Lung (tissue), 12 donors: ENCODE results near the gene PPP1R7. TPM values are rescaled to one million over a fixed set of nuclear protein-coding genes. Genes with fewer than 3 reads are reported as not detected.

Experiments
- ATAC-seq: fragments of 200-7000 bp; cut with Tn5 transposase; one replicate; pipeline ENCODE4 v1.9.1; 2020; ENCODE audit warnings: moderate number of reproducible peaks; ENCODE audit not compliant: insufficient read depth, low FRiP score
- DNase-seq, 3 donors: peaks; one replicate each; pipeline ENCODE4 v3.0.0-alpha.2; 2013 to 2017
- H3K27ac ChIP-seq, 2 donors: one replicate each; pipeline ENCODE4 v1.5.1; 2013; ENCODE audit warnings: mild to moderate bottlenecking in 2 of 2, moderate library complexity in 2 of 2, control low read depth in 1 of 2, inconsistent platforms in 1 of 2, low read depth in 1 of 2, low read length in 1 of 2
- H3K27me3 ChIP-seq, 3 donors: one replicate each; pipeline ENCODE4 v1.5.1; 2013; ENCODE audit warnings: low read length in 2 of 3; ENCODE audit not compliant: control insufficient read depth in 3 of 3, insufficient read depth in 3 of 3
- H3K36me3 ChIP-seq, 4 donors: one replicate each; pipeline ENCODE4 v1.5.1; 2013; ENCODE audit warnings: low read length in 4 of 4, mild to moderate bottlenecking in 1 of 4, moderate library complexity in 1 of 4; ENCODE audit not compliant: control insufficient read depth in 4 of 4, insufficient read depth in 4 of 4
- H3K4me1 ChIP-seq, 5 donors: one replicate each; pipeline ENCODE4 v1.5.1; 2013; ENCODE audit warnings: low read length in 5 of 5, mild to moderate bottlenecking in 2 of 5, moderate library complexity in 1 of 5; ENCODE audit not compliant: control insufficient read depth in 5 of 5, insufficient read depth in 5 of 5
- H3K4me3 ChIP-seq: one replicate; pipeline ENCODE4 v1.5.1; 2013; ENCODE audit warnings: mild to moderate bottlenecking, control low read depth, moderate library complexity
- H3K9ac ChIP-seq, 2 donors: one replicate each; pipeline ENCODE4 v1.5.1; 2013; ENCODE audit warnings: low read length in 2 of 2, control low read depth in 1 of 2; ENCODE audit not compliant: insufficient read depth in 1 of 2
- H3K9me3 ChIP-seq, 4 donors: one replicate each; pipeline ENCODE4 v1.5.1; 2013; ENCODE audit warnings: low read length in 3 of 4, mild to moderate bottlenecking in 1 of 4, moderate library complexity in 1 of 4; ENCODE audit not compliant: control insufficient read depth in 4 of 4, insufficient read depth in 3 of 4
- CTCF ChIP-seq: IDR thresholded peaks from 2 replicates; pipeline ENCODE4 v1.5.1; 2012; ENCODE audit warnings: mild to moderate bottlenecking; ENCODE audit errors: control extremely low read depth, extremely low read depth
- WGBS, 2 donors: extraction: QIAGEN DNeasy Blood & Tissue Kit; methylation state at CpG; one replicate each; pipeline ENCODE4 v1.1.7; 2013; 5-methylcytosine and 5-hydroxymethylcytosine counted together
- polyA plus RNA-seq, 2 donors: library from polyadenylated mRNA; stranded (reverse); fragments of 200-250 nt; gene quantifications; one replicate each; pipeline ENCODE4 v1.2.1, GENCODE V29; 2013
- total RNA-seq, 2 donors: library from RNA; depleted of rRNA in 1 of 2; stranded (reverse); fragments of >200 nt in 1 of 2; gene quantifications; one replicate each; pipeline ENCODE4 v1.2.1, GENCODE V29; 2014 to 2021
- donor health status: control.
- donor health status: control.
- donor health status: Bipolar disorder and iron deficiency.
- donor health status: healthy.
- donor health status: DM: yes; HTN: yes; CAD: no.

Gene PPP1R7
- total and polyA plus RNA-seq, 4 donors, result 54.6 to 78.1 (median 65.9) TPM

GRCh38 chr2:241179899-241180298 lies 29.6 kb downstream of the PPP1R7 start:
- H3K4me1 ChIP-seq, result peaks cover 0 to 2% (median 0%) of the 10 kb centered on the region in 5 donors
- ATAC-seq (no peak), DNase-seq (peak in 2 of 3 donors; percentile 40 to 75)
- H3K27me3 ChIP-seq, result no peaks in the 10 kb centered on the region
- no peaks in the 10 kb centered on the region for H3K9me3 ChIP-seq
- no peak overlapping the region for H3K27ac ChIP-seq
- no peak for TF ChIP-seq CTCF
- peaks cover 8 to 29% (median 14%) of the 10 kb centered on the region in 4 donors for H3K36me3 ChIP-seq
- WGBS, 2 donors, result 79 to 84% methylated on average over 4 of the region's 4 CpGs
- no peak overlapping the region for H3K9ac ChIP-seq
- H3K4me3 ChIP-seq, result no peak overlapping the region

GRCh38 chr2:241180495-241180894 lies 30.2 kb downstream of the PPP1R7 start:
- no peak for TF ChIP-seq CTCF
- Histone ChIP-seq H3K36me3 (peaks cover 4 to 28% (median 14%) of the 10 kb centered on the region in 4 donors), H3K9ac (no peak overlapping the region), H3K9me3 (no peaks in the 10 kb centered on the region), H3K27ac (no peak overlapping the region), H3K4me1 (peaks cover 0 to 2% (median 0%) of the 10 kb centered on the region in 5 donors), H3K27me3 (no peaks in the 10 kb centered on the region), H3K4me3 (no peak overlapping the region)
- WGBS, 2 donors, result 94 to 96% methylated on average over 12 of the region's 12 CpGs
- DNase-seq (no peak), ATAC-seq (no peak)

- no peak for ATAC-seq
- H3K36me3 ChIP-seq, result peaks cover 0 to 24% (median 12%) of the 10 kb centered on the region in 4 donors
- H3K27ac ChIP-seq, result no peak overlapping the region
These were observed 31.9 kb downstream of the PPP1R7 start for GRCh38 chr2:241182126-241182525.

More at GRCh38 chr2:241182126-241182525, 31.9 kb downstream of the PPP1R7 start:
- Histone ChIP-seq H3K4me3 (no peak overlapping the region), H3K9ac (no peak overlapping the region), H3K4me1 (peaks cover 0 to 2% (median 0%) of the 10 kb centered on the region in 5 donors), H3K9me3 (no peaks in the 10 kb centered on the region), H3K27me3 (no peaks in the 10 kb centered on the region)
- WGBS, 2 donors, result 98 to 99% methylated on average over 3 of the region's 3 CpGs
- no peak for TF ChIP-seq CTCF
- no peak for DNase-seq
